Hematopoietic multipotent progenitor cell treated with erythropoietin and hydrocortisone succinate and interleukin-3 and kit ligand, for 17 days (in vitro differentiated cells): Measurements from ENCODE around the gene AANAT.

ENCODE experiments used
- DNase-seq: peaks from one replicate; pipeline ENCODE4 v3.0.0-alpha.2; 2015; ENCODE audit warnings: low spot score

The AANAT gene

GRCh38 chr17:76468634-76469010 lies 1.2 kb downstream of the AANAT start:
- no peak for DNase-seq

GRCh38 chr17:76469076-76469990 lies 1.9 kb downstream of the AANAT start:
- DNase-seq: no peak

GRCh38 chr17:76469991-76470739 lies 2.8 kb downstream of the AANAT start:
- no peak for DNase-seq

GRCh38 chr17:76471498-76472257 lies 4.3 kb downstream of the AANAT start:
- DNase-seq: no peak

GRCh38 chr17:76472258-76472645 lies 4.8 kb downstream of the AANAT start:
- no peak for DNase-seq

- no peak for DNase-seq
Measured at GRCh38 chr17:76472726-76473125, 5.3 kb downstream of the AANAT start.

- DNase-seq: no peak
Measured at GRCh38 chr17:76473541-76473985, 6.2 kb downstream of the AANAT start.

- no peak for DNase-seq
Measured at GRCh38 chr17:76474238-76474637, 6.8 kb downstream of the AANAT start.

GRCh38 chr17:76474894-76475293 lies 7.5 kb downstream of the AANAT start:
- DNase-seq: no peak

- no peak for DNase-seq
Measured at GRCh38 chr17:76475302-76475701, 7.9 kb downstream of the AANAT start.

- no peak for DNase-seq
Measured at GRCh38 chr17:76476736-76477135, 9.3 kb downstream of the AANAT start.

GRCh38 chr17:76477576-76477975 lies 10.2 kb downstream of the AANAT start:
- DNase-seq: no peak

- no peak for DNase-seq
Measured at GRCh38 chr17:76478097-76478496, 10.7 kb downstream of the AANAT start.

GRCh38 chr17:76478730-76479514 lies 11.5 kb downstream of the AANAT start:
- DNase-seq: no peak

GRCh38 chr17:76479515-76480060 lies 12.2 kb downstream of the AANAT start:
- no peak for DNase-seq

GRCh38 chr17:76480632-76481031 lies 13.2 kb downstream of the AANAT start:
- DNase-seq: no peak

- no peak for DNase-seq
Measured at GRCh38 chr17:76481071-76481655, 13.8 kb downstream of the AANAT start.

- no peak for DNase-seq
Measured at GRCh38 chr17:76484228-76484725, 16.9 kb downstream of the AANAT start.

- DNase-seq: no peak
Measured at GRCh38 chr17:76485569-76485968, 18.2 kb downstream of the AANAT start.

GRCh38 chr17:76487451-76488192 lies 20.2 kb downstream of the AANAT start:
- no peak for DNase-seq
